GM23338 (cell line): ENCODE data around the gene ACO1. TPM values are rescaled to one million over a fixed set of nuclear protein-coding genes. Genes with fewer than 3 reads are reported as not detected.

ENCODE experiments used
- ATAC-seq: fragments of 200-7000 bp; cut with Tn5 transposase; 3 replicates; pipeline ENCODE4 v1.9.1; 2020
- DNase-seq: peaks from one replicate; pipeline ENCODE4 v3.0.0-alpha.2; 2015; ENCODE audit warnings: low spot score
- H2AFZ ChIP-seq: fragments of 200-600 bp; sonication (generic); 2 replicates; pipeline ENCODE4 v1.8.0; 2016; ENCODE audit warnings: antibody characterized with exemption, mild to moderate bottlenecking, moderate library complexity
- H3F3A ChIP-seq: fragments of 200-600 bp; sonication (generic); replicated peaks from 2 replicates; pipeline ENCODE4 v1.8.0; 2017; ENCODE audit warnings: antibody characterized with exemption, mixed run types, low read depth
- H3K27ac ChIP-seq: fragments of 200-600 bp; sonication (generic); 2 replicates; pipeline ENCODE4 v1.6.1; 2016; ENCODE audit warnings: low read depth
- H3K27me3 ChIP-seq: fragments of 200-600 bp; sonication (generic); 2 replicates; pipeline ENCODE4 v1.8.0; 2016; ENCODE audit warnings: mild to moderate bottlenecking, mixed run types, moderate library complexity; ENCODE audit not compliant: insufficient read depth
- H3K36me3 ChIP-seq: fragments of 200-600 bp; sonication (generic); 2 replicates; pipeline ENCODE4 v1.8.0; 2016; ENCODE audit warnings: mild to moderate bottlenecking; ENCODE audit not compliant: insufficient read depth
- H3K4me1 ChIP-seq: fragments of 200-600 bp; sonication (generic); 2 replicates; pipeline ENCODE4 v1.8.0; 2016; ENCODE audit warnings: mild to moderate bottlenecking, moderate library complexity; ENCODE audit not compliant: insufficient read depth
- H3K4me2 ChIP-seq: fragments of 200-600 bp; sonication (generic); 2 replicates; pipeline ENCODE4 v1.7.1; 2017; ENCODE audit warnings: mixed run types
- H3K4me3 ChIP-seq: fragments of 200-600 bp; sonication (generic); 2 replicates; pipeline ENCODE4 v1.6.1; 2016; ENCODE audit warnings: mixed run types
- H3K79me2 ChIP-seq: fragments of 200-600 bp; sonication (generic); replicated peaks from 2 replicates; pipeline ENCODE4 v1.8.0; 2017; ENCODE audit warnings: mild to moderate bottlenecking; ENCODE audit not compliant: insufficient read depth
- H3K9me2 ChIP-seq: fragments of 200-600 bp; sonication (generic); 2 replicates; pipeline ENCODE4 v1.8.0; 2017; ENCODE audit not compliant: insufficient read depth
- H4K20me1 ChIP-seq: fragments of 200-600 bp; sonication (generic); replicated peaks from 2 replicates; pipeline ENCODE4 v1.8.0; 2017; ENCODE audit warnings: mild to moderate bottlenecking; ENCODE audit not compliant: insufficient read depth
- H3K27ac Mint-ChIP-seq: 2 replicates; pipeline ENCODE4 v1.8.0; 2020; ENCODE audit warnings: inconsistent platforms, mild to moderate bottlenecking, moderate library complexity, mixed read lengths
- H3K27me3 Mint-ChIP-seq: 3 replicates; pipeline ENCODE4 v1.8.0; 2022; ENCODE audit warnings: low read depth, mild to moderate bottlenecking, moderate library complexity, mixed read lengths, inconsistent platforms; ENCODE audit not compliant: insufficient read depth, poor library complexity
- H3K36me3 Mint-ChIP-seq: 3 replicates; pipeline ENCODE4 v1.8.0; 2021; ENCODE audit warnings: low read depth, mild to moderate bottlenecking, inconsistent platforms, moderate library complexity, mixed read lengths
- H3K4me1 Mint-ChIP-seq: 3 replicates; pipeline ENCODE4 v1.8.0; 2020; ENCODE audit warnings: mild to moderate bottlenecking, inconsistent platforms, mixed read lengths
- H3K4me3 Mint-ChIP-seq: 3 replicates; pipeline ENCODE4 v1.8.0; 2021; ENCODE audit warnings: moderate library complexity, mild to moderate bottlenecking, inconsistent platforms, mixed read lengths
- H3K9me3 Mint-ChIP-seq: 3 replicates; pipeline ENCODE4 v1.8.0; 2020; ENCODE audit warnings: moderate library complexity, mild to moderate bottlenecking, inconsistent platforms, mixed read lengths
- EZH2 ChIP-seq: fragments of 200-600 bp; sonication (generic); IDR thresholded peaks from one replicate; pipeline ENCODE4 v1.8.0; 2017; ENCODE audit warnings: antibody characterized with exemption, mild to moderate bottlenecking, low read depth; ENCODE audit not compliant: unreplicated experiment
- JUNB ChIP-seq: IDR thresholded peaks from one replicate; pipeline ENCODE4 v1.6.1; 2016; ENCODE audit warnings: antibody characterized with exemption; ENCODE audit not compliant: unreplicated experiment
- NANOG ChIP-seq: IDR thresholded peaks from 2 replicates; pipeline ENCODE4 v1.6.1; 2016; ENCODE audit warnings: antibody characterized with exemption, borderline replicate concordance
- ZNF331 ChIP-seq: fragments of 250-450 bp; sonication (Bioruptor Pico); IDR thresholded peaks from 2 replicates; pipeline ENCODE4 v1.5.0; 2020; ENCODE audit warnings: low read depth, mild to moderate bottlenecking, moderate library complexity
- polyA plus RNA-seq: library from polyadenylated mRNA; unstranded; fragments of >200 nt; fragmentation: Nextera tagmentation; extraction: Ambion mirVana; gene quantifications from 2 replicates; pipeline ENCODE4 v1.2.1, GENCODE V29; 2016
- total RNA-seq: library from RNA; depleted of rRNA; stranded (reverse); fragments of >200 nt; shearing (Covaris generic); gene quantifications from 2 replicates; pipeline ENCODE4 v1.2.3, GENCODE V29; 2014
- TF ChIP-seq, protein P1 (sequence below): IDR thresholded peaks from one replicate; pipeline ENCODE4 v1.6.1; 2018; ENCODE audit warnings: antibody characterized with exemption; ENCODE audit not compliant: unreplicated experiment
- TF ChIP-seq, protein P2 (sequence below), 2 experiments: fragments of 200-600 bp in 1 of 2; sonication (generic) in 1 of 2; conservative IDR thresholded peaks; 2 replicates each; pipeline versions ENCODE4 v1.5.1 to v1.6.1; 2016 to 2017; ENCODE audit warnings: antibody characterized with exemption in 2 of 2, low read depth in 2 of 2, mild to moderate bottlenecking in 2 of 2, moderate library complexity in 1 of 2
- TF ChIP-seq, protein P3 (sequence below): fragments of 250-450 bp; sonication (Bioruptor Pico); IDR thresholded peaks from 2 replicates; pipeline ENCODE4 v1.5.0; 2020; ENCODE audit warnings: mild to moderate bottlenecking, moderate library complexity

Gene ACO1
- total and polyA plus RNA-seq, 2 experiments from 2014 or later, result 16.6 to 41.0 TPM

- TF ChIP-seq, protein P1, sequence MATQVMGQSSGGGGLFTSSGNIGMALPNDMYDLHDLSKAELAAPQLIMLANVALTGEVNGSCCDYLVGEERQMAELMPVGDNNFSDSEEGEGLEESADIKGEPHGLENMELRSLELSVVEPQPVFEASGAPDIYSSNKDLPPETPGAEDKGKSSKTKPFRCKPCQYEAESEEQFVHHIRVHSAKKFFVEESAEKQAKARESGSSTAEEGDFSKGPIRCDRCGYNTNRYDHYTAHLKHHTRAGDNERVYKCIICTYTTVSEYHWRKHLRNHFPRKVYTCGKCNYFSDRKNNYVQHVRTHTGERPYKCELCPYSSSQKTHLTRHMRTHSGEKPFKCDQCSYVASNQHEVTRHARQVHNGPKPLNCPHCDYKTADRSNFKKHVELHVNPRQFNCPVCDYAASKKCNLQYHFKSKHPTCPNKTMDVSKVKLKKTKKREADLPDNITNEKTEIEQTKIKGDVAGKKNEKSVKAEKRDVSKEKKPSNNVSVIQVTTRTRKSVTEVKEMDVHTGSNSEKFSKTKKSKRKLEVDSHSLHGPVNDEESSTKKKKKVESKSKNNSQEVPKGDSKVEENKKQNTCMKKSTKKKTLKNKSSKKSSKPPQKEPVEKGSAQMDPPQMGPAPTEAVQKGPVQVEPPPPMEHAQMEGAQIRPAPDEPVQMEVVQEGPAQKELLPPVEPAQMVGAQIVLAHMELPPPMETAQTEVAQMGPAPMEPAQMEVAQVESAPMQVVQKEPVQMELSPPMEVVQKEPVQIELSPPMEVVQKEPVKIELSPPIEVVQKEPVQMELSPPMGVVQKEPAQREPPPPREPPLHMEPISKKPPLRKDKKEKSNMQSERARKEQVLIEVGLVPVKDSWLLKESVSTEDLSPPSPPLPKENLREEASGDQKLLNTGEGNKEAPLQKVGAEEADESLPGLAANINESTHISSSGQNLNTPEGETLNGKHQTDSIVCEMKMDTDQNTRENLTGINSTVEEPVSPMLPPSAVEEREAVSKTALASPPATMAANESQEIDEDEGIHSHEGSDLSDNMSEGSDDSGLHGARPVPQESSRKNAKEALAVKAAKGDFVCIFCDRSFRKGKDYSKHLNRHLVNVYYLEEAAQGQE, result no peak
These were observed 113.5 kb downstream of the ACO1 start (continued) for GRCh38 chr9:32497921-32498320.

- H3K4me2 ChIP-seq, result no peak overlapping the region
- no peak for DNase-seq
These were observed 116.3 kb downstream of the ACO1 start for GRCh38 chr9:32500768-32501167.

More at GRCh38 chr9:32500768-32501167, 116.3 kb downstream of the ACO1 start:
- no peak overlapping the region for H3K4me3 ChIP-seq
- no peaks in the 10 kb centered on the region for H3K79me2 ChIP-seq
- no peaks in the 10 kb centered on the region for H3K27me3 ChIP-seq
- no peak overlapping the region for H3K4me3 Mint-ChIP-seq
- no peak overlapping the region for H3K27ac ChIP-seq
- peaks cover 9% of the 10 kb centered on the region; the same call in 2 of the 3 replicates for H3K4me1 Mint-ChIP-seq
- H3K36me3 ChIP-seq, result peaks cover 9% of the 10 kb centered on the region; the same call in 1 of the 2 replicates
- peaks cover 7% of the 10 kb centered on the region; the same call in 1 of the 2 replicates for H3K4me1 ChIP-seq
- 0 out of 3 replicates have a peak, but pooled peaks cover 2% of the 10 kb centered on the region for H3K9me3 Mint-ChIP-seq
- no peaks in the 10 kb centered on the region for H3K9me2 ChIP-seq
- H3K27me3 Mint-ChIP-seq, result no peaks in the 10 kb centered on the region
- no peaks in the 10 kb centered on the region; the same call in 1 of the 2 replicates for H4K20me1 ChIP-seq
- no peak overlapping the region for H3K27ac Mint-ChIP-seq
- peaks cover 32% of the 10 kb centered on the region for H3K36me3 Mint-ChIP-seq
- H3F3A ChIP-seq, result no peaks in the 10 kb centered on the region
- H2AFZ ChIP-seq, result no peak overlapping the region
- TF ChIP-seq NANOG (no peak), JUNB (no peak), EZH2 (no peak), ZNF331 (CRISPR knock-in tag) (no peak)
- TF ChIP-seq, protein P2, sequence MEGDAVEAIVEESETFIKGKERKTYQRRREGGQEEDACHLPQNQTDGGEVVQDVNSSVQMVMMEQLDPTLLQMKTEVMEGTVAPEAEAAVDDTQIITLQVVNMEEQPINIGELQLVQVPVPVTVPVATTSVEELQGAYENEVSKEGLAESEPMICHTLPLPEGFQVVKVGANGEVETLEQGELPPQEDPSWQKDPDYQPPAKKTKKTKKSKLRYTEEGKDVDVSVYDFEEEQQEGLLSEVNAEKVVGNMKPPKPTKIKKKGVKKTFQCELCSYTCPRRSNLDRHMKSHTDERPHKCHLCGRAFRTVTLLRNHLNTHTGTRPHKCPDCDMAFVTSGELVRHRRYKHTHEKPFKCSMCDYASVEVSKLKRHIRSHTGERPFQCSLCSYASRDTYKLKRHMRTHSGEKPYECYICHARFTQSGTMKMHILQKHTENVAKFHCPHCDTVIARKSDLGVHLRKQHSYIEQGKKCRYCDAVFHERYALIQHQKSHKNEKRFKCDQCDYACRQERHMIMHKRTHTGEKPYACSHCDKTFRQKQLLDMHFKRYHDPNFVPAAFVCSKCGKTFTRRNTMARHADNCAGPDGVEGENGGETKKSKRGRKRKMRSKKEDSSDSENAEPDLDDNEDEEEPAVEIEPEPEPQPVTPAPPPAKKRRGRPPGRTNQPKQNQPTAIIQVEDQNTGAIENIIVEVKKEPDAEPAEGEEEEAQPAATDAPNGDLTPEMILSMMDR (conservative IDR thresholded peaks at IDR 0.05; ENCODE audit: low read depth in 2 of 2), result no peak
- TF ChIP-seq, protein P3, sequence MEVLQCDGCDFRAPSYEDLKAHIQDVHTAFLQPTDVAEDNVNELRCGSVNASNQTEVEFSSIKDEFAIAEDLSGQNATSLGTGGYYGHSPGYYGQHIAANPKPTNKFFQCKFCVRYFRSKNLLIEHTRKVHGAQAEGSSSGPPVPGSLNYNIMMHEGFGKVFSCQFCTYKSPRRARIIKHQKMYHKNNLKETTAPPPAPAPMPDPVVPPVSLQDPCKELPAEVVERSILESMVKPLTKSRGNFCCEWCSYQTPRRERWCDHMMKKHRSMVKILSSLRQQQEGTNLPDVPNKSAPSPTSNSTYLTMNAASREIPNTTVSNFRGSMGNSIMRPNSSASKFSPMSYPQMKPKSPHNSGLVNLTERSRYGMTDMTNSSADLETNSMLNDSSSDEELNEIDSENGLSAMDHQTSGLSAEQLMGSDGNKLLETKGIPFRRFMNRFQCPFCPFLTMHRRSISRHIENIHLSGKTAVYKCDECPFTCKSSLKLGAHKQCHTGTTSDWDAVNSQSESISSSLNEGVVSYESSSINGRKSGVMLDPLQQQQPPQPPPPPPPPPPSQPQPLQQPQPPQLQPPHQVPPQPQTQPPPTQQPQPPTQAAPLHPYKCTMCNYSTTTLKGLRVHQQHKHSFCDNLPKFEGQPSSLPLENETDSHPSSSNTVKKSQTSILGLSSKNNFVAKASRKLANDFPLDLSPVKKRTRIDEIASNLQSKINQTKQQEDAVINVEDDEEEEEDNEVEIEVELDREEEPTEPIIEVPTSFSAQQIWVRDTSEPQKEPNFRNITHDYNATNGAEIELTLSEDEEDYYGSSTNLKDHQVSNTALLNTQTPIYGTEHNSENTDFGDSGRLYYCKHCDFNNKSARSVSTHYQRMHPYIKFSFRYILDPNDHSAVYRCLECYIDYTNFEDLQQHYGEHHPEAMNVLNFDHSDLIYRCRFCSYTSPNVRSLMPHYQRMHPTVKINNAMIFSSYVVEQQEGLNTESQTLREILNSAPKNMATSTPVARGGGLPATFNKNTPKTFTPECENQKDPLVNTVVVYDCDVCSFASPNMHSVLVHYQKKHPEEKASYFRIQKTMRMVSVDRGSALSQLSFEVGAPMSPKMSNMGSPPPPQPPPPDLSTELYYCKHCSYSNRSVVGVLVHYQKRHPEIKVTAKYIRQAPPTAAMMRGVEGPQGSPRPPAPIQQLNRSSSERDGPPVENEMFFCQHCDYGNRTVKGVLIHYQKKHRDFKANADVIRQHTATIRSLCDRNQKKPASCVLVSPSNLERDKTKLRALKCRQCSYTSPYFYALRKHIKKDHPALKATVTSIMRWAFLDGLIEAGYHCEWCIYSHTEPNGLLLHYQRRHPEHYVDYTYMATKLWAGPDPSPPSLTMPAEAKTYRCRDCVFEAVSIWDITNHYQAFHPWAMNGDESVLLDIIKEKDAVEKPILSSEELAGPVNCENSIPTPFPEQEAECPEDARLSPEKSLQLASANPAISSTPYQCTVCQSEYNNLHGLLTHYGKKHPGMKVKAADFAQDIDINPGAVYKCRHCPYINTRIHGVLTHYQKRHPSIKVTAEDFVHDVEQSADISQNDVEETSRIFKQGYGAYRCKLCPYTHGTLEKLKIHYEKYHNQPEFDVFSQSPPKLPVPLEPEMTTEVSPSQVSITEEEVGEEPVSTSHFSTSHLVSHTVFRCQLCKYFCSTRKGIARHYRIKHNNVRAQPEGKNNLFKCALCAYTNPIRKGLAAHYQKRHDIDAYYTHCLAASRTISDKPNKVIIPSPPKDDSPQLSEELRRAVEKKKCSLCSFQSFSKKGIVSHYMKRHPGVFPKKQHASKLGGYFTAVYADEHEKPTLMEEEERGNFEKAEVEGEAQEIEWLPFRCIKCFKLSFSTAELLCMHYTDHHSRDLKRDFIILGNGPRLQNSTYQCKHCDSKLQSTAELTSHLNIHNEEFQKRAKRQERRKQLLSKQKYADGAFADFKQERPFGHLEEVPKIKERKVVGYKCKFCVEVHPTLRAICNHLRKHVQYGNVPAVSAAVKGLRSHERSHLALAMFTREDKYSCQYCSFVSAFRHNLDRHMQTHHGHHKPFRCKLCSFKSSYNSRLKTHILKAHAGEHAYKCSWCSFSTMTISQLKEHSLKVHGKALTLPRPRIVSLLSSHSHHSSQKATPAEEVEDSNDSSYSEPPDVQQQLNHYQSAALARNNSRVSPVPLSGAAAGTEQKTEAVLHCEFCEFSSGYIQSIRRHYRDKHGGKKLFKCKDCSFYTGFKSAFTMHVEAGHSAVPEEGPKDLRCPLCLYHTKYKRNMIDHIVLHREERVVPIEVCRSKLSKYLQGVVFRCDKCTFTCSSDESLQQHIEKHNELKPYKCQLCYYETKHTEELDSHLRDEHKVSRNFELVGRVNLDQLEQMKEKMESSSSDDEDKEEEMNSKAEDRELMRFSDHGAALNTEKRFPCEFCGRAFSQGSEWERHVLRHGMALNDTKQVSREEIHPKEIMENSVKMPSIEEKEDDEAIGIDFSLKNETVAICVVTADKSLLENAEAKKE (CRISPR knock-in tag), result no peak
- ATAC-seq, result no peak
